HEK293T (cell line): ENCODE results near the gene EIF5A.

Experiments used
- ARNT ChIP-seq: fragments of 450-650 bp; IDR thresholded peaks from 2 replicates; pipeline ENCODE4 v1.6.1; 2017; ENCODE audit warnings: mild to moderate bottlenecking
- BHLHE40 ChIP-seq: fragments of 450-650 bp; IDR thresholded peaks from 2 replicates; pipeline ENCODE4 v1.6.1; 2016; ENCODE audit warnings: mild to moderate bottlenecking, moderate library complexity, borderline replicate concordance
- FOXA1 ChIP-seq: fragments of 450-650 bp; IDR thresholded peaks from 2 replicates; pipeline ENCODE4 v1.6.1; 2016; ENCODE audit warnings: mild to moderate bottlenecking
- HDGF ChIP-seq: fragments of 450-650 bp; IDR thresholded peaks from 2 replicates; pipeline ENCODE4 v1.6.1; 2017; ENCODE audit warnings: antibody characterized with exemption, borderline replicate concordance
- L3MBTL2 ChIP-seq: fragments of 450-650 bp; conservative IDR thresholded peaks from 2 replicates; pipeline ENCODE4 v1.6.1; 2016; ENCODE audit warnings: mild to moderate bottlenecking
- NFRKB ChIP-seq: fragments of 450-650 bp; IDR thresholded peaks from 2 replicates; pipeline ENCODE4 v1.6.1; 2016; ENCODE audit warnings: mild to moderate bottlenecking, moderate library complexity
- PKNOX1 ChIP-seq: fragments of 450-650 bp; IDR thresholded peaks from 2 replicates; pipeline ENCODE4 v1.6.1; 2016
- SP1 ChIP-seq: fragments of 450-650 bp; IDR thresholded peaks from 2 replicates; pipeline ENCODE4 v1.6.1; 2017
- SUZ12 ChIP-seq: fragments of 450-650 bp; IDR thresholded peaks from 2 replicates; pipeline ENCODE4 v1.6.1; 2016; ENCODE audit warnings: mild to moderate bottlenecking
- TARDBP ChIP-seq: fragments of 450-650 bp; IDR thresholded peaks from 2 replicates; pipeline ENCODE4 v1.6.1; 2016
- ZNF384 ChIP-seq: fragments of 450-650 bp; IDR thresholded peaks from 2 replicates; pipeline ENCODE4 v1.6.1; 2016

- TF ChIP-seq SUZ12 (no peak), HDGF (no peak), TARDBP (no peak), SP1 (no peak), L3MBTL2 (no peak), PKNOX1 (no peak), FOXA1 (no peak), ZNF384 (no peak), BHLHE40 (no peak), NFRKB (no peak), ARNT (no peak)
Measured at GRCh38 chr17:7352503-7352889, 45.1 kb downstream of the EIF5A start.
